Activated T-helper 1 cell treated with anti-CD3 and anti-CD28 coated beads, Interleukin-2, amount 50 U/mL, for 16 hours (primary cell): ENCODE measurements around the gene CAMSAP1.

Source experiments
- DNase-seq, 2 donors: peaks; one replicate each; pipeline ENCODE4 v3.0.0-alpha.2; 2020; ENCODE audit warnings: low read depth in 1 of 2, low spot score in 1 of 2

The CAMSAP1 gene

GRCh38 chr9:135840539-135840938, 66.8 kb downstream of the CAMSAP1 start:
- no peak for DNase-seq

DNA sequence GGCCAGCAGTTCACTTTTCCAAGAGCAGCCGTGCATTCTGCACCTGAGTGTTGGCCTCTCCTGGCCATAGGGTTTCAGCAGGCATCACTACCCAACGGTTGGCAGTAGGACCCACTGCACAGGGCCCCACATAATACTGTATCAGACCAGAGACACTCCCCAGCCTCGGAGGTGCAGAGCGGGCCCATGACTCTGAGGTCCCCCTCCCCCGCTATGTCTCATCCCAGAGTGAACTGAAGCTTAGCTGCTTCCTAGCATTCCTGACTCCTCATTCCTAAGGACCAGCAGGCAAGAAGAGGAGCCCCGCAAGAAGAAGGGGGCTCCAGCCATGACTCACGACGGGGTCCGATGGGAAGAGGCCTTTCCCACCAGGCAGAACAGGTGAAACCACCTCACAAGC, 67.2 kb downstream of the CAMSAP1 start:
- no peak for DNase-seq

- DNase-seq, result no peak
Measured at GRCh38 chr9:135839516-135839915, 67.8 kb downstream of the CAMSAP1 start.

DNA sequence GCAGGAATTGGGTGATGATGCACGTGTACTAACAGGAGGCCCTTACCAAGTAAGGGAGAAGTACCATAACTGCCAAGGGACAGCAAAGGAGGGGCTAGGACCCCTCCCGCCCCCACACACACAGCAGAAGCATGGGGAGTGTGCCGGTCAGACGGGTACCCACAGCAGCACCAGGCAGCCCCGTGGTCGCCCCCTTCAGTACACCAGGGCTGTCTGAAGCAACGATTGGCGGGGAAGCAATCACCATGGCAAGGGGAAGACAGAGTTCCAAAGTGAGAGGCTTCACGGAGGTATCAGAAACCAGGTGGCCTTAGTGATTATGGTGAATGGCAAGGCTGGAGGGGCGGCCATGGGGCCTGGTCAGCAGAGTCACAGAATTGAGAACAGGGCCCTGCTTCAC, 72.2 kb downstream of the CAMSAP1 start:
- no peak for DNase-seq

DNA sequence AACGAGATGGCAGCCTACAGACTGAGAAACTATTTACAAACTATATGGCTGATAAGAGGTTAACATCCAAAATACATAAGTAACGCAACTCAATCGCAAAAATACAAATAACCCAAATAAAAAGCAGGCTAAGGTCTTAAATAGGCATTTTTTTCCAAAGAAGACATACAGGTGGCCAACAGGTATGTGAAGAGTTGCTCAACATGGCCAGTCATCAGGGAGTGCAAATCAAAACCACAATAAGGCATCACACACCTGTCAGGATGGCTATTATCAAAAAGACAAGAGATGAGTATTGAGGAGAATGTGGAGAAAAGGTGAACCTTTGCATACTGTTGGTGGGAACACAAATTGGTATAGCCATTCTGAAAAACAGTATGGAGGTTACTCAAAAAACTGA, 73.5 kb downstream of the CAMSAP1 start:
- DNase-seq, result no peak

DNA sequence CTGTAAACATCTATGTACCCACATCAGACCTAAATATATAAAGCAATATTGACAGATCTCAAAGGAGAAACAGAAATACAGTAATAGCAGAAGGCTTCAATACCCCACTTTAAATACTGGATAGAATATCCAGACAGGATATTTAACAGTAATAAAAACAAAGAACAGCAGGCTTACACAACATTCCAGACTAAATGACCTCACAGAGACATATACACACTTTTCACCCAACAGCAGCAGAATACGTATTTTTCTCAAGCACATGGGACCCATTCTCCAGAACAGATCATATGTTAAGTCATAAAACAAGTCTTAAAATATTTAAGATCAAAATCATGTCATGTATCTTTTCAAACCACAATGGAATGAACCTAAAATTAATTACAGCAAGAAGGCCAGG, 76.8 kb downstream of the CAMSAP1 start:
- DNase-seq, result no peak

- DNase-seq, result no peak
Measured at GRCh38 chr9:135828656-135829055, 78.7 kb downstream of the CAMSAP1 start.

- DNase-seq, result no peak
Measured at GRCh38 chr9:135827866-135828580, 79.3 kb downstream of the CAMSAP1 start.

GRCh38 chr9:135827301-135827700, 80.0 kb downstream of the CAMSAP1 start:
- DNase-seq, result no peak

DNA sequence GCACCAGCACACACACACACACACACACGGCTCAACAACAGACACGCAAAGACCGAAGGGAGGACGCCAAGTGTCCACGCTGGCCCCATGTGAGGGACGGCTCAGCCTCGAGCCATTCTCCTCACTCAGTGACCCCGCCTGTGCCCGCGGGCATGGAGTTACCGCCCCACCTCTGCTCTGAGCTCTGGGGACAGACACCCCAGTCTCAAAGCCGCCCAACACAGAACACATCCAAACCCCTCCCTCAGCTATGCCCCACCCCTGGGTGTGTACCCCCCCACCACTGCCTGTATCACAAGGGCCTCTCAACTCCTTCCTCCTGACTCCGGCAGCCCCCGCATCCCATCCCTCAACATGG, 81.2 kb downstream of the CAMSAP1 start:
- DNase-seq, result no peak

DNA sequence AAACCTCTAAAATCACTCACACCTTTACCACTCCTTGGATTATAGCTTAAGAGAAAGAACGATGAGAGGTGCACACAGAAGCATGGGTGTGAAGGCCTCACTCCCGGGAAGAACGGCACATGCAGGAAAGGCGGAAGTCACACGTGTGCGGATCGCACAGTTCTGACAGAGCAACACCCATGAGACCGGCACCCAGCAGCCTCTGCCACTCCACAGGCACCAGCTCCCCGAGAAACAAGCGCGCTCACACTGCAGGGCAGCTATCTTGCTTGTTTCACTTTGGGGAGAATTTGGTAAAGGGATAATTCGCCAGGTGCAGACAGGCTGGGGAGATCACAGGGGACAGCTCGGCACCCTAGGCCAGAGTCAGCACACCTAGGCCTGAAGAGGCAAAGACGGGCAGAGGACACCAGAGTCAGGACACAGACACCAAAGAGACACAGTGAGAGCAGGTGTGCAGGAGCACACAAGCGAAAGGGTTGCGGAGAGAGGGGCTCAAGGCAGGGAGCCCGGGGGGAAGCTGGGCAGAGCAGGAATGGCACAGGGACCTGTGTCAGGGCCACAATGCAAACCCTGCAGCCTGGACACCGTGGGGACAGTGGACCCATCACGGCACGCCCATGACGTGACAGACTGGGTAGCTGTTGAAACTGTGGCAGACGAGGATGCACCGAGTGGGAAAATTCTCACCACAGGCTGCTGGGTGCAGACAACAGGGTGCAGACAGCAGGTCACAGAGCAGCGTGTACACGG, 81.7 kb downstream of the CAMSAP1 start:
- DNase-seq, result no peak

DNA sequence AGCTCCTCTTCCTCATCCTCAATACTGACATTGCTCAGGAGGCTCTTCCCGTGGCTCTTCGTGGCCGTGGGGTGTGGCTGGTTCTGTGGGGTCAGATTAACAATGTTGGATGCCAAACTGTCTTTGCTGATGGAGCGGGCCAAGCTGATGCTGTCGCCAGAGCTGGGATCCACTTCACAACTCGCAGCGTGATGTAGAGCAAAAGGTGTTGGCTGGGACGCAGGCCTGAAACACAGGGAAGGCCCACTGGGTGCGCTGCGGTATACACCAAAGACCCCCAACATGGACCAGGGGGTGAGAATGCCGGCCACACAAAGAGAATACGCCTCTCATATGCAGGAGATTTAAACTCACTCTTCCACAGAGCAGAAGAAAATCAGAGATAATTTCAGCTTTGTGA, 84.3 kb downstream of the CAMSAP1 start:
- DNase-seq, result no peak

DNA sequence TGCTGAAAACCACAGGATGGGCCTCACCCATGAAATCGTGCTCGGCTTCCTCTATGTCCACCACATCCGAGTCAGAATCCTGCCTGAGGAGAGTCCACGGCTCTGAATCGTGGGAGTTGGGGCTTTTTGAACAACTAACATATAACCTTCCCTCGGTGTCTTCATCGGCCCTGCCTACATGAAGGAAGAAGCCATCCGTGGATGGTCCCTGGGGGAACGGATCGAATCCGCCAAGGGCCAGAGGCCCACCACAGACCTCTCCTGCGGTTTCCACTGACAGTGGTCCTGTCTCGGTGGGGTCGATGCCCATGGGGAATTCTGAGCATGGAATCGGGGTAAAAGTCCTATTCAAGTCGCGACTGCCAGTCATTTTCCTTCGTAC, 85.0 kb downstream of the CAMSAP1 start:
- DNase-seq, result no peak

- DNase-seq, result no peak
Measured at GRCh38 chr9:135821733-135822373, 85.5 kb downstream of the CAMSAP1 start.

DNA sequence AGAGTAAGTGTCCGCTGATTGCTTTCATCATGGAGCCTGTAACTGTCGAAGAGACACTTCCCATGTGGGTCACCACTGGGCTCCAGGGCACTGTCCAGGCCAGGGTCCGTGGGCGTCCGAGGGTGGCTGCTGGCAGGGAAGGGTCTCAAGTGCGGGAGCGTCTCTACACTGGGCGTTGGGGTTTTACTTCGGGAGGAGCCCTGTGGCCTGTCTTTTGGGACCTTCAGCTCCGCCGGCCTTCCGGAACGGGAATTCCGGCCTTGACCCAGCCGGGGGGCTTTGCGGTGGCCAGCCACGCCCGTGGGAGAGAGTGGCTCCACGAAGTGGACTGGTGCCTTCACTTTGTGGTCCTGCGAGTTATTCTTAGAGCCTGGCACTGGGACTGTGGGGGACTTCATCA, 86.2 kb downstream of the CAMSAP1 start:
- no peak for DNase-seq

DNA sequence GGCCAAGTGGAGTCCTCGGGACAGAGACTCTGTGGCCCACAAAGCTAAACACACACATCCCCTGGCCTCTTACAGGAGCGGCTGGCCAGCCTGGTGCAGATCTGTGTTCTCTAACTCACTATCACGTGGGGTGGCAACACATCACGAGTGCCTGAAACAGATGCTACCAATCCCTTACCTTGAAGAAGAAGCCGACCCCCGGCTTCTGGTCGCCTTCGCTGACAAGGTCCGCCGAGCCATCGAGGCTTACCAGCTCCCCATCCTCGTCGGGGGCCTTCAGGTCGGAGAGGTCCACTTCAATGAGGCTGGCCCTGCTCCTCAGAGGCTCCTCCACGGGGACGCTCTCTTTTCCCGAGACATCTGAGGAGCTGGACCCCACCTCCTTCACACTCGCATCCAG, 86.7 kb downstream of the CAMSAP1 start:
- no peak for DNase-seq

GRCh38 chr9:135819905-135820304, 87.4 kb downstream of the CAMSAP1 start:
- DNase-seq, result no peak

DNA sequence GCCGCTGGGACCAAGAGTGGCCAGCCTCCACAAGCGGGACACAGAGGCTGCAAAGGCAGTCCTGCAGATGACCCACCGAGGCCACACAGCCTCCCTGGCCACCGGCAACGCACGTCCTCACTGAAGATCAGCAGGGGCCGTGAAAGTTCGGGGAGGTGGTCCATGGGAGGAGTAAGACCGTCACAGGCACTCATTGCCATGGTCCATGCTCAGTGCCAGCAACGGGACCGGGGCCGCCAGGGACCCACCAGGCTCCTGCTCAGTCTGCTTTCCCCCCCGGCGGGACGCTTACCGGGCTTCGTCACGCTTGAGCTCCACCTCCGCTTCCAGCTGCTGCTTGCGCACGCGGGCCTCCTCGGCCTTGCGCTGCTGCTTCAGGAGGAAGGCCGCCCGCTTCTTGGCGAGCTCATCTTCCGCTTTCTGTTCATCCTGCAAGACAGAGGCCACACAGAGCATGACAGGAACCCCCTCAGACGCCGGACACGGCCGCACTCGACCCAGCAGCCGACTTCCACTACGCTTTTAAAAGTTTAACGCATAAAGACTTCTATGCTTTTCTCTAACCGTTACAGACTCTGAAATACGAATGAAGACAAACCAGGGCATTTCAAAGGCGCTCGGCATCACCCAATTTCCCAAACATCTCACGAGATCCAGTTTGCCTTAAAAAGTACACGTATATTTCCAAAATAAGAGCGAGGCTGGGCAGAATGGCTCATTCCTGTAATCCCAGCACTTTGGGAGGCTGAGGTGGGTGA, 88.4 kb downstream of the CAMSAP1 start:
- DNase-seq, result no peak

DNA sequence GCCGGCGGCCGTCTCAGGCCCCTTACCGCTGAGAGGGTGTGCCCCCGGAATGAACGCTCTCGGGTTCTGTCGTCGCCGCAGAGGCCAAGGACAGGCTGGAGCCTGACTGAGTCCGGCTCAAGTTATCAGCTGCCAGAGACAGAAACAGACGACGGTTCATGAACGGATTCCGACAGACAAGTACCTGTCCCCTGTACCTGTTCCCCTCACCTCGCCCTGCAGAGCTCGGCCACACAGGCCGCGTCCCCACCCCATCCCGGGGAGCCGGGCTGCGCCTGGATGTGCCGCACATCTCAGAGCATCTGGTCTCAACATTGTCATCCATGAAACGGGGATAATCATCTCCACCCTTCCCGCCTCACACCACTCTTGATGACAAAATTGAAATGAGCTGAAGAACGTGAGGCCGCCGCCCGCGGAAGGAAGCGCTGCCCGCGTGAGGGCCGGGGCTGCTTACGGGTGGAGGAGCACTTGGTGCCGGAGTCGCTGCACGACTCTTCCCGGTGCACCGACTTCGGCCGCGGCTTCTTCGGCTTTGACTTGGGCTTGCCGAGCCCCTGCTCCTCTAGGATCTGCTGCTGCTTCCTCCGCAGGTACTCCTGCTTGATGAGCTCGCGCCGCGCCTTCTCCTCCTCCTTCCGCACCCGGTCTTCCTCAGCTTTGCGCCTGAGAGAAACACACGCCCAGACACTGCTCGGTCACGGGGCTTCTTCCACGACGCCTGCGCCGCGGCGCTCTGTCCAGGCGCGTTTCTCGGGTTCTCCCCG, 89.2 kb downstream of the CAMSAP1 start:
- no peak for DNase-seq

- DNase-seq, result no peak
Measured at GRCh38 chr9:135816651-135816970, 90.7 kb downstream of the CAMSAP1 start.
